H1 (cell line): ENCODE measurements around the gene PRELID2. TPM values are rescaled to one million over a fixed set of nuclear protein-coding genes. Genes with fewer than 3 reads are reported as not detected.

Experiments used
- CBX8 ChIP-seq: fragments of 300-800, 300-1000 bp; sonication (generic); IDR thresholded peaks from 2 replicates; pipeline ENCODE4 v1.7.1; 2016; ENCODE audit warnings: low read depth, low read length, borderline replicate concordance
- CHD1 ChIP-seq: IDR thresholded peaks from 2 replicates; pipeline ENCODE4 v1.6.1; 2012; ENCODE audit warnings: low read depth, low read length, improper control_type of control experiment
- KDM4A ChIP-seq: IDR thresholded peaks from one replicate; pipeline ENCODE4 v1.7.1; 2012; ENCODE audit warnings: low read depth, mild to moderate bottlenecking, moderate library complexity, low read length, inconsistent platforms; ENCODE audit not compliant: severe bottlenecking
- MAX ChIP-seq: IDR thresholded peaks from 2 replicates; pipeline ENCODE4 v1.6.1; 2012; ENCODE audit warnings: inconsistent platforms
- SIRT6 ChIP-seq: IDR thresholded peaks from one replicate; pipeline ENCODE4 v1.7.1; 2012; ENCODE audit warnings: low read length, inconsistent platforms
- YY1 ChIP-seq: IDR thresholded peaks from 2 replicates; pipeline ENCODE4 v1.6.1; 2011; ENCODE audit warnings: low read depth, mild to moderate bottlenecking, low read length
- polyA plus RNA-seq, 7 experiments: library from polyadenylated mRNA; depleted of rRNA in 3 of 7; stranded (reverse) in 5 of 7; unstranded in 2 of 7; fragments of >200 nt in 5 of 7; fragments of 200-250 nt in 2 of 7; gene quantifications; 1 replicate in 5 of 7; 2 replicates in 1 of 7; 4 replicates in 1 of 7; pipeline versions ENCODE4 v1.2.1 to v1.2.3, GENCODE V29; 2011 to 2013; ENCODE audit warnings: missing spikeins in 2 of 7, mixed read lengths in 2 of 7
- total RNA-seq: library from RNA; stranded (reverse); fragmentation: NEBNext Ultra II Directional; extraction: Animal tissue kit (Norgen Biotek cat#: 25700); gene quantifications from 2 replicates; pipeline ENCODE4 v1.2.1, GENCODE V29; 2021

The PRELID2 gene
- total and polyA plus RNA-seq, 2 of the 8 experiments (the other 6 are each of a cell fraction or from before 2014, with no cell fraction given), result 2.2 to 7.8 TPM

GRCh38 chr5:145792840-145793239, 42.3 kb downstream of the PRELID2 start (continued):
- TF ChIP-seq MAX (no peak), KDM4A (no peak), SIRT6 (no peak), CBX8 (no peak), YY1 (no peak), CHD1 (no peak)
